GM19193 (cell line): ENCODE measurements around the gene UBE2D1.

ENCODE experiments used
- POLR2A ChIP-seq: IDR thresholded peaks from 4 replicates; pipeline ENCODE4 v1.6.1; 2011; ENCODE audit not compliant: insufficient read depth, insufficient read length; ENCODE audit errors: extremely low read depth

UBE2D1 gene

GRCh38 chr10:58322835-58323209, 12.0 kb upstream of the UBE2D1 start:
- TF ChIP-seq POLR2A = no peak

GRCh38 chr10:58326967-58327381, 7.8 kb upstream of the UBE2D1 start:
- no peak for TF ChIP-seq POLR2A

- no peak for TF ChIP-seq POLR2A
These were observed 6.6 kb upstream of the UBE2D1 start for GRCh38 chr10:58328233-58328632.

- no peak for TF ChIP-seq POLR2A
These were observed 4.4 kb upstream of the UBE2D1 start for GRCh38 chr10:58330431-58330830.

GRCh38 chr10:58331646-58332045, 3.2 kb upstream of the UBE2D1 start:
- TF ChIP-seq POLR2A = no peak

DNA sequence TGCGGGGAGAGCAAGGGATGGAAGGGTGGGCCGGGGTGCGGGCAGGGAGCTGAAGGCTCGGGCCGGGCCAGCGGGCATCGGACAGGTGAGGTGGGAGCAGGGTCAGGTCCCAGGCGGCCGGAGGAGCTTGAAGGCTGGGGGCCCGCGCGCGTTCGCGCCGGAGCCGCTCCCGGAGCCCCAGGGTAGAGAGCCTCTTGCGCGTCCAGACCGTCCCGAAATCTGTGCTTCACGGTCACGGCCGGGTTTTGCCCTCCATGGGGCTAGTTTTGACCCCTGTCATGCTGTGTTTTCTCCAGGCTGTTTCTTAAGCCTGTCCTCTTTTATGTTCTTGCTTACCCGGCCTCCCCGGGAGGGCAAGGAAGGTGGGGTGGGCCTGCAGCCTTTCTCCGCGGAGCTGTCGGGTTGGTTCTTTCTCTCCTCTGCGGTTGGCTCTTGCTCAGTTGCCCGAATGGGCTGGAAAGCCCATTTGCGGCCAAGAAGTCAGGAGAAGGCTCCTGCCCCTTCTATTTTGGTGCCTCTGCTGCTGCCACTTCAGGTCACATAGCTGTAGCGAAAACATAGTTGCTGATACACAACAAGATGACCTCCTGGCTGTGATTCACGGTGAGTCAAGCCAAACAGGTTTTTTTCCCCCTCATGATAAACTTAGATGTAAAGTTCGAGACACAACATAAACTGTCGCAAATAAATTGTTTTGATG, 650 bp downstream of the UBE2D1 start:
- no peak for TF ChIP-seq POLR2A

- no peak for TF ChIP-seq POLR2A
These were observed 1.4 kb downstream of the UBE2D1 start for GRCh38 chr10:58336242-58336641.

- no peak for TF ChIP-seq POLR2A
These were observed 6.6 kb downstream of the UBE2D1 start for GRCh38 chr10:58341422-58341821.

DNA sequence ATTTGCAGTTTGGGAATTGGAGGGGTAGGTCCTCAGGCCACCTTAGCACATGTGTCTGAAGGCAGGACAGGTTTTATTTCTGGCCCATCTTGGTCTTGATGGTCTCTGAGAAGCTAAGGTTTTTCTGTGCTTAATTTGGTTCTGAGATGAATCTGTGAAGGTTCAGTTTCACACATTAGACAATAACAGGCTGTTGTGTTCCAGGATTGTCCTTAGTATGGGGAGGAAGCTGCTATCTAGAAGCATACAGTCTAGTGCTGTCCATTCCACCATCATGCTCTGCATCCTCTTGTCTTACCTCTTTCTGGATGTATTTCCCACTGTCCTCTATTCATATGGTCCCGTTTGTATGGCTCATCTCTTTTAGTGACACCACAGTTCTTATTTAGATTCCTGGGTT, 7.1 kb downstream of the UBE2D1 start:
- no peak for TF ChIP-seq POLR2A

- no peak for TF ChIP-seq POLR2A
These were observed 13.2 kb downstream of the UBE2D1 start for GRCh38 chr10:58347967-58348366.

DNA sequence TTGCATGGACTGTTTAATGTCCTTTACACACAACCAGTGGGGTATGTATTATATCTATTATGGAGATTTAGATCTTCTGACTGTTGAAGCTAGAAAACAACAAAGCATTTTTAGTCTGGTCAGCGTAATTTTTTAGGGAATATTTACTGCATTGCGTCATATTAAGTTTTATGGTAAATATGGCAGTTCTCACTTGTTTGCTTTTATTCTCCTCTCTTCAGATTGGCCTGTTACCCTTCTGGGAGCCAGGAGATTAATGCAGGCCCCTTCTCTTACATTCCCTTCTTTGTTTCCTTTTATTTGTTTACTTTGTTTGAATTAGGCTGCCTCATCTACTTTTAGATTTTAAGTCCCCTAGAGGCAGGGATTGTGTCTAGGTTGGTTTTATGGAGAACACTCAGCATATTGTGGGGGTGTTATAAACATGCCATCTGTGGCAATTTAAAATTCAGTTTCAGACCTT, 13.8 kb downstream of the UBE2D1 start:
- TF ChIP-seq POLR2A = no peak

DNA sequence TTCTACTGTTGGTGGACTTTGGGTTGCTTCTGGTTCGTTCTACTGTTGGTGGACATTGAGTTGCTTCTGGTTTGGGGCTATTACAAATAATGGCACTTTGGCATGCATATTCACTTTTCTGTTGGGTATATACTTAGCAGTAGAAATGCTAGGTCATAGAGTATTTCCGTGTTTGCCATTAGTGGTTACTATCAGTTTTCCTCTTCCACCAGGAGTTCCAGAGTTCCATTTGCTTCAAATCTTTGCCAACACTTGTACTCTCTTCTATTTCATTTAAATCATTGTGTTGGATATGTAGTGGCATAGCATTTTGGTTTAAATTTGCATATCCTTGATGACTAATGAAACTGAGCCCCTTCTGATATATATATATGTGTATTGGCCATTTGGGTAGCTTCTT, 15.2 kb downstream of the UBE2D1 start:
- no peak for TF ChIP-seq POLR2A

GRCh38 chr10:58350619-58351323, 16.0 kb downstream of the UBE2D1 start:
- TF ChIP-seq POLR2A = no peak

DNA sequence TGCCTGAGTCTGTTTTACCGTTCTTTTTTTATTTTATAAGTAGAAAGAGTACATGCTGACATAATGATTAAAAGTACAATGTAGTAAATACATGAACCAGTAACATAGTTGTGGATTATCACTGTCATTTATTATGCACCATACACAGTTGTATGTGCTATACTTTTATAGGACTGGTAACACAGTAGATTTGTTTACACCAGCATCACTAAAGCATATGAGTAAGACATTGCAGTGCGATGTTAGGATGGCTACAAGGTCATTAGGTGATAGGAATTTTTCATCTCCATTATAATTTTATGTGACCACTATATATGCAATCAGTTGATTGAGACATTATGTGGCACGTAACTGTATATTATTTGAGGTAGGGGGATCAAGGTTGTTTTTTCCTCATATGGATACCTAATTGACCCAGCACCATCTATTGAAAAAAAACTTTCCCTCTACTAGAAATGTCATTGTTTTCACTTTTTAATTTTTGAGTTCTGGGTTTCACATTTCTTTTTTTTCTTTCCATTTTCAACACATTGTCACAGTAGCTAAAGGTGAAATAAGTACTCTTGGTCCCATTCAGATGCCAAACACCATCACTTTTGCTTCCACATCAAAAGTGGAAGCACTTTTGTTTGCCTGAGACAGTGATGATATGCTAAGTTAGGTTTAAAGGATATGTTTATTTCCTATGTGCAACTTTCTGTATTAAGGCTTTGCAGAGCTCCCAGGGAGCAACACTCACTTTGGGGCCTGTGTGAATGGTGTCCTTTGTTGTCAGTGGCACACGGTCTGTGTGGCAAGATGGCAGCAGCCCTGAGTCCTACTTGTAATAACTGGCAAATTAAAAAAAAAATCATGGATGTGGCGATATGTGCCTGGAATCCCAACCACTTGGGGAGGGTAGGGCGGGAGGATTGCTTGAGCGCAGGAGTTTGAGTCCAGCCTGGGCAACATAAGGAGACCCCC, 17.1 kb downstream of the UBE2D1 start:
- TF ChIP-seq POLR2A = no peak

DNA sequence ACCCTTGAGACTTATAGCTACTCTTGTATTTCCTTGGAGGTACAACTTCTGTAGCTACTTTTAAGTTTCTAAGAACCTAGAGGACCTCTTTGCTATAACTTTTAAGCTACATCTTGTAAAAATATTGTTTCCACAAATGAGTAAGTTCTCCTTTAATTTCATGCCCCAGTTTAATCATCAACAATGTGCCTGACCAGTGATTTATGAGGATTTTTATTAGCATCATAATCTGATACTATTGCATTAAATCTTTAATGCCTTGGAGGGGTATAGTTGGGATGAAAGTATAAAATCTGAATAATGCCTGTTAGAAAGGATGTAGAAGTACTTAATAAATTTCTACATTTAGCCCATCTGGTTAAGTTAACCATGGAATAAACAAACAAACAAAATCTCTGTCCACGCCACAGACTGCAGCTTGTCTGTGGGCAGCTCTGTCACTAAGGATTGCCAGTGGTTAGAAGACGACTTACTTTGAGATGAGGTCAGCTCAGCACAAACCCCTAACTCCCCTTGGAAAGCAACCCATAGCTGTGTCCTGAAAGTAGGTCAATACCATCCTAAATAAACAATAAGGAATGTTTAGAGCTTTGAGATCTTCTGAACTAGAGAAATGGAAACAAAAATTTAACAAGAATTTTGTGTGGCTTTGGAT, 18.3 kb downstream of the UBE2D1 start:
- no peak for TF ChIP-seq POLR2A
